Measurements from ENCODE around the gene ITGAL.

ITGAL gene

DNA sequence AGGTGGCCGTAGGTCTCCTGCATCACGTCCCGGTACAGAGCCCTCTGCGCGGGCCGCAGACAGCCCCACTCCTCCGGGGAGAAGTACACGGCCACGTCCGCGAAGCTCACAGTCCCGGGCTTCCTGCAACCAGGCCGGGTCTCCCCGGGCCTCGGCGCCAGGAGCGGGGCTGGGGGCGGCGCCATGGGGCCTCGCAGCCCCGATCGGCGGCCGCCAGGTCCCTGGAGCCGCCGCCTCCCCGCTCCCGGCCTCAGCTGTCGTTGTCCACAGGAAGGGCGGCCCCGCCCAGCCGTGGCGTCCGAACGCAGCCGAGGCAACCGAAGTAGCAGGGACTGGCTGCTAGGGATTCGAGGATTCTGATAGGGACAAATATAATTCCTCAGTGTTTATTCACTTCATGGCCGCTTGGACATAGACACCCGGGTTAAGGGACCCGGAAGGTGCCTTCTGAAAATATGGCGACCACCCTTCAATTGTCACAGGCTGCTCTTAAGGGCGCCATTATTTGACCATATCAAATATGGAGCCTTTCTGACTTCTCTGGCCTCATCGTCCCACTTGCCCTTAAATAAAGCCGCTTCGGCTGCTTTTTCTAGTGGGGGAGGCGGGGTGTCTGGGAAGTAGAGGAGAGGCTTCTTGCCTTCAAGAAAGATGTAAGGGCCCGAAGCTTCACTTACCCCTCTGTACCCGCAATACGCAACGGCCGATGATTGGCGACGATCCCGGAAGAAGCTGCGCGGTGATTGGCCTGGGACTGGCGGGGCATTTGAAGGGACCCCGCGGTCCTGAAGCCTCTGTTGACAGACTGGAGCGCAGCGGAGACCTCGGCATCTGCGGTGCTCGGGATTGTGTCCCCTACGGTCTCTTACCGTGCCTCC lies 99.1 kb downstream of the ITGAL start, which contains the start of gene ZNF688:
TSS of gene ZNF688 (minus strand) at position 270 of the 878 bp plus-strand sequence. CDS start at position 185, 85 bp downstream.
- TF ChIP-seq CTCF (IDR thresholded peaks at IDR 0.05; ENCODE audit: borderline replicate concordance, insufficient read depth, low read depth, low read length) = no peak

More for the DNA sequence above, 99.1 kb downstream of the ITGAL start, which contains the start of gene ZNF688:
- H3K4me3 ChIP-seq (ENCODE audit: low read depth, low read length) = peak within 1 kb of the TSS; percentile 82
